ENCODE results near the gene RAB3IL1.
"Not testable (repeated sequence)": the region's sequence is repeated elsewhere in the genome, so short reads cannot be mapped to it uniquely, and the experiment has no call there.

The RAB3IL1 gene

DNA sequence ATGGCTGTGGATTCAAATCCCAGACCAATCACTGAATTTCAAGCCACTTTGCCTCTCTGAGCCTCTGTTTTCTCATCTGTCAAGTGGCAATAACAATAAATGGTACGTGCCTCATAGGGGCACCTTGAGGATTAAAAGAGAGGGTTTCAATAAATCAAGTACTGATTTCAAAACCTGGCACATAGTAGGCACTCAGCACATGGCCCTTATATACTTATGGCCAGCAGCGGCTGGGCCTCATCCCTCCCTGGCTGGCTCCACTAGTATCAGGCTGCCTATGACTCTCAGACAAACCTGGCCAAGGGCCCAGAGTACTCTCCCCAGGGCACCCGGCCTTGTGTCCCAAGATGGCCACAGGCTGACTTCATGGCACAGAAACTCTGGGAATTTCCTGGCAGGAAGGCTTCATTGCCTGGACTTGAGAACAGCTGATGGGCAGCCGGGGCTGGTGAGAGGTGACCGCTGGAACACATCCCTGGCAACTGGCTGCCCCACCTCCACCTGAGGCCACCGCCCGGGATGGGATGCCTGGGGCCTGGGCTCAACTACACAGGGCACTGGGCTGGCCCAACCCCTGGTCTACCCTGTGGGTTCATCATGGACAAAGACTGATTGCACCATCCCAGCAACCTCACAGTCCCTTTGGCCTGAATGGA lies 29.4 kb downstream of the RAB3IL1 start:
- in situ Hi-C loops (cut with MboI; ENCODE audit: low sequenced_read_pairs) = no loop called here

DNA sequence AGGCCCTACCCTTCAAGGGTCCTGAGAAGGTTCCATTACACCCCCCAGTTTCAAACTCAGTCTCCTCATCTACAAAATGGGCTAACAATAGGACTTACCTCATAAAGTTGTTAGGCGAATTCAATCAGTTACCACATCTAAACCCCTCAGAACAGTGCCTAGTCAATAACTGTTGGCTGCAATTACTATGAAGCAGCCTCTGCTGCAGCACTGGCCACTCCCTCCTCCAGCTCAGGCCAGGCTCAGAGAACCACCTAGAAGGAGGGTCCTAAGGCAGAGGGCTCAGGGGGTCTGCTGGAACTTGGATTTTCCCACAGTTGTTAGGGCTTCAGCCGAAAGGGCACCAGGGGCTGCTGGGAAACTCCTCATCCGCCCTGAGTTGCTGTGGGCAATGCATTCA lies 30.7 kb downstream of the RAB3IL1 start:
- in situ Hi-C loops (cut with MboI; ENCODE audit: low sequenced_read_pairs) = no loop called here

- in situ Hi-C loops (cut with MboI; ENCODE audit: low sequenced_read_pairs) = no loop called here
Observed at GRCh38 chr11:61885784-61886580, 31.4 kb downstream of the RAB3IL1 start.

- in situ Hi-C loops (cut with MboI; ENCODE audit: low sequenced_read_pairs) = no loop called here
Observed at GRCh38 chr11:61885166-61885778, 32.1 kb downstream of the RAB3IL1 start.

GRCh38 chr11:61883947-61884346 lies 33.4 kb downstream of the RAB3IL1 start:
- in situ Hi-C loops (cut with MboI; ENCODE audit: low sequenced_read_pairs) = no loop called here

- in situ Hi-C loops (cut with MboI; ENCODE audit: low sequenced_read_pairs) = no loop called here
Observed at GRCh38 chr11:61883327-61883726, 34.0 kb downstream of the RAB3IL1 start.

- in situ Hi-C loops (cut with MboI; ENCODE audit: low sequenced_read_pairs) = no loop called here
Observed at GRCh38 chr11:61882879-61883278, 34.5 kb downstream of the RAB3IL1 start.

GRCh38 chr11:61882267-61882666 lies 35.1 kb downstream of the RAB3IL1 start:
- in situ Hi-C loops (cut with MboI; ENCODE audit: low sequenced_read_pairs) = not testable (repeated sequence)

GRCh38 chr11:61881397-61881796 lies 36.0 kb downstream of the RAB3IL1 start:
- in situ Hi-C loops (cut with MboI; ENCODE audit: low sequenced_read_pairs) = no loop called here

GRCh38 chr11:61880454-61880853 lies 36.9 kb downstream of the RAB3IL1 start:
- in situ Hi-C loops (cut with MboI; ENCODE audit: low sequenced_read_pairs) = no loop called here

- in situ Hi-C loops (cut with MboI; ENCODE audit: low sequenced_read_pairs) = no loop called here
Observed at GRCh38 chr11:61880031-61880430, 37.3 kb downstream of the RAB3IL1 start.

GRCh38 chr11:61879152-61879551 lies 38.2 kb downstream of the RAB3IL1 start:
- in situ Hi-C loops (cut with MboI; ENCODE audit: low sequenced_read_pairs) = no loop called here

DNA sequence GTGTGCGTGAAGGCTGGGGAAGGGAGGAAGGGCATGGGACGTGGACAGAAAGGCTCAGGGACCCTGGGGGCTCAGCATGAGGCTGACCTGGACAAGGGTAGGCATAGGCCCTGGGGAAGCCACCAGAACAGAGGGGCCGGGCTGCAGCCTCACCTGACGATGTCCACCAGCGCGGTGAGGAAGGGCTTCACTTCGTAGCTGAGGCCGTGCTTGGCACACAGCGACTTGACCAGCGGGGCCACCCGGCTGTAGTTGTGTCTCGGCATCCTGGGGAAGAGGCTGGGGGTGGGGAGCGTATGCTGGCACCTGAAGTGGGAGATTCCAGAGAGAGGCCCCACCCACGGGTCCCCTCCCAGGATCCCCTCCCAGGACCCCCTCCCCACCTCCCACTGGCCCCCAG lies 41.7 kb downstream of the RAB3IL1 start:
- in situ Hi-C loops (cut with MboI; ENCODE audit: low sequenced_read_pairs) = no loop called here

DNA sequence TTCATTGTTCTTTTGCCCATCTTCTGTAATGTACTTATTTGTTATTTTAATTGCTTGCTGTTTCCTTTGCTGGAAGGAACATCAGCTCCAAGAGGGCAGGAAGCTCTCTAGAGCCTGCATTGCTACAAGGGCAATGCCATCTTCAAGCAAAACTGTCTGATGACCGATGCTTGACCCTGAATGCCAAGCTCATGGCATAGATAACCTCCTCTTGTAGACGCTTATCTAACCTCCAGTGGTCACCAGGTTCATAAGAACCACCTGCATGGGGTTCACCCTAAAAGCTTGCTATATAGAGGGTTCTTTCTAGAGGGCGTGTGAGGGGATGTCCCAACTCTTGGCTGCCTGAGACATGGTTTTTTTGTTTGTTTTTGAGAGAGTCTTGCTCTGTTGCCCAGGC lies 42.5 kb downstream of the RAB3IL1 start:
- in situ Hi-C loops (cut with MboI; ENCODE audit: low sequenced_read_pairs) = no loop called here

GRCh38 chr11:61874377-61874809 lies 43.0 kb downstream of the RAB3IL1 start:
- in situ Hi-C loops (cut with MboI; ENCODE audit: low sequenced_read_pairs) = no loop called here

GRCh38 chr11:61873588-61874376 lies 43.6 kb downstream of the RAB3IL1 start:
- in situ Hi-C loops (cut with MboI; ENCODE audit: low sequenced_read_pairs) = no loop called here

DNA sequence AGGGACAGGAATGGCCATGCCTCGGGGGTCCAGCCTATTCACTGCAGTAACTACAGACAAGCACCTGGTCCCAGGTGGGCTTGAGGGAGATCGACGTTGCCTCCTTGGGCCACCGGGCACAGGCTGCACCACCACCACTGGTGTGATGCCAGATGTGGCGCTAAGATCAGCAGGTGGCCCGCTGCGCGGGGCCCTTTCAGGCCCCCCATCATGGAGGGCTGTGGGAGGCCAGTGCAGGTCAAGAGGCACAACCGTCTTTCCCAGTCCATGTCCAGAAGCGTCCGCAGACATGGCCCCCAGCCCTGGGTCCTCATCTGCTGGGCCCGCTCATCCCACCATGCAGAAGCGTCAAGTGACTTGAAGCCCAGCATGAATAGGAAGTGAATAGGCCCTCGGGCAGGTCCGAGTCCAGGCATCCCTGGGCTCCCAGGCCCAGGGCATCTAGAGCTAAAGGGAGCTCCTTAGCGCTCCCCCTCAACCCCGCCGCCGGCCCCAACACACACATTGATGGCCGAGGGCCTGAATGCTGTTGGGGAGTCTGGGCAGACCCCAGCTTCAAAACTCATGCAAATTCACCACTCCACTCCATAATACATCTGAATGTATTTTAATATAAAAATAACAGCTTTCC lies 44.3 kb downstream of the RAB3IL1 start:
- in situ Hi-C loops (cut with MboI; ENCODE audit: low sequenced_read_pairs) = no loop called here

- in situ Hi-C loops (cut with MboI; ENCODE audit: low sequenced_read_pairs) = no loop called here
Observed at GRCh38 chr11:61871158-61871597, 46.2 kb downstream of the RAB3IL1 start.

- in situ Hi-C loops (cut with MboI; ENCODE audit: low sequenced_read_pairs) = no loop called here
Observed at GRCh38 chr11:61870541-61871031, 46.8 kb downstream of the RAB3IL1 start.

- in situ Hi-C loops (cut with MboI; ENCODE audit: low sequenced_read_pairs) = no loop called here
Observed at GRCh38 chr11:61869708-61870451, 47.5 kb downstream of the RAB3IL1 start.

Measured in HL-60/S4 treated with phorbol 12-myristate 13-acetate at 8.2 ng/mL for 4 days and 3 days (cell line).